Amniotic stem cell (primary cell): ENCODE measurements around the gene FRRS1.
"Not testable (repeated sequence)": the region's sequence is repeated elsewhere in the genome, so short reads cannot be mapped to it uniquely, and the experiment has no call there.

Experiments used
- DNase-seq: peaks from one replicate; lab custom pipeline; 2025; lab: John Stamatoyannopoulos, UW

Gene FRRS1, protein sequence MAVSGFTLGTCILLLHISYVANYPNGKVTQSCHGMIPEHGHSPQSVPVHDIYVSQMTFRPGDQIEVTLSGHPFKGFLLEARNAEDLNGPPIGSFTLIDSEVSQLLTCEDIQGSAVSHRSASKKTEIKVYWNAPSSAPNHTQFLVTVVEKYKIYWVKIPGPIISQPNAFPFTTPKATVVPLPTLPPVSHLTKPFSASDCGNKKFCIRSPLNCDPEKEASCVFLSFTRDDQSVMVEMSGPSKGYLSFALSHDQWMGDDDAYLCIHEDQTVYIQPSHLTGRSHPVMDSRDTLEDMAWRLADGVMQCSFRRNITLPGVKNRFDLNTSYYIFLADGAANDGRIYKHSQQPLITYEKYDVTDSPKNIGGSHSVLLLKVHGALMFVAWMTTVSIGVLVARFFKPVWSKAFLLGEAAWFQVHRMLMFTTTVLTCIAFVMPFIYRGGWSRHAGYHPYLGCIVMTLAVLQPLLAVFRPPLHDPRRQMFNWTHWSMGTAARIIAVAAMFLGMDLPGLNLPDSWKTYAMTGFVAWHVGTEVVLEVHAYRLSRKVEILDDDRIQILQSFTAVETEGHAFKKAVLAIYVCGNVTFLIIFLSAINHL

DNA sequence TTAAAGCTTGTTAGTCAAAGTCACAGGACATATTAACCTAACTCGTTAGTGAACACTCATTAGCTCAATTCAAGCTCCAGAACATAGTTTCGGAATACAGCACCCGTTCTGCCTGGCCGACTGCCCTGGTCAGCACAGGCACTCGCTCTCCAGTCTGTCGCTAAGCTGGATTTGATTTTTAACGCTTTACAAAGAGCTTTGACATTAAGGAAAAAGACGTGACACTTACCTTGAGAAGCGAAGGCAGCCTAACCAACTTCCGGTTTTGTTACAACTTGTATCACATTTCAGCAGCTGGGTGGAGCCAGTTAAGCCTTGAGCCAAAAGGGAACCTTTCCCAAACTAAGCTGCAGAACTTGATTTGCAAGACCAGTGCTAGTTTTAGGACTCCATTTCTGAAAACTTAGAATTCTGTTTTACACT lies at the start of gene FRRS1:
FRRS1 (minus strand) TSS at position 258 of the 423 bp plus-strand sequence. CDS start 17,867 bp downstream, outside the sequence.
- DNase-seq = peak; percentile 56

GRCh38 chr1:99814373-99814900 lies 48.0 kb upstream of the FRRS1 start:
- DNase-seq = no peak

DNA sequence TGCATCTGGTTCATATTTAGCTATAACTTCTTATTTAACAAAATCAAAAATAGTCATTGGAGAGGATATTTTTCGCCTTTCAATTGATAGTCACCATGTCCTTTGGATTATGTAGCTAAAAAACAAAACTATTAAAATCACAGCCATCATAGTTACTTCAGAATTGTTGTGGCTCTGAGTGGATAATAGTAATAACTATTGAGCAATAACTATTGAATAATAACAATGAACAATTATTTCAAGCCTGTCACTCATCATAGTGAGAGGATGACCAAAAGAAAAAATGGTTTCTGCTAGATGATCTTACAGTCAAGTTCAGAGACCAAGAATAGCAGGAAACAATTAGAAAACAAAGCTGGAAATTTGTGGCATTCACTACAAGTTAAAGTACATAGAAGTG lies 45.3 kb upstream of the FRRS1 start:
- DNase-seq = no peak

- DNase-seq = no peak
Observed at GRCh38 chr1:99811075-99811474, 44.6 kb upstream of the FRRS1 start.

- peak; percentile 86 for DNase-seq
Observed at GRCh38 chr1:99808391-99809115, 42.1 kb upstream of the FRRS1 start.

GRCh38 chr1:99806882-99807281 lies 40.4 kb upstream of the FRRS1 start:
- DNase-seq = no peak

- DNase-seq = no peak
Observed at GRCh38 chr1:99801584-99801983, 35.1 kb upstream of the FRRS1 start.

- not testable (repeated sequence) for DNase-seq
Observed at GRCh38 chr1:99793861-99794260, 27.4 kb upstream of the FRRS1 start.

GRCh38 chr1:99789715-99790114 lies 23.3 kb upstream of the FRRS1 start:
- no peak for DNase-seq

DNA sequence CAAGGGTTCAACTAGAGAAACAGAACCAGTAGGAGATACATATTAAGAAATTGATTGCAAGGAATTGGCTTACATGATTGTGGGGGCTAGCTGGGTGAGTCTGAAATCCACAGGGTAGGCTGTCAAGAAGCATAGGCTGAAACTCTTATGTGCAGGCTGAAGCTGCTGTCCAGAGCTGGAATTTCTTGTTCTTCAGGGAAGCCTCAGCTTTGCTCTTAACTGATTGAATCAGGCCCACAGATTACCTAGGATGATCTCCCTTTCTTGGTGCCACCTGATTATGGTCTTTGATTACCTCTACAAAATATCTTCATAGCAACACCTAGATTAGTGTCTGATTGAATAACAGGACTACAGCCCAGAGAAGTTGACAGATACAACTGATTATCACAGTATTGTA lies 22.5 kb upstream of the FRRS1 start:
- DNase-seq = no peak

- no peak for DNase-seq
Observed at GRCh38 chr1:99786751-99787501, 20.5 kb upstream of the FRRS1 start.

DNA sequence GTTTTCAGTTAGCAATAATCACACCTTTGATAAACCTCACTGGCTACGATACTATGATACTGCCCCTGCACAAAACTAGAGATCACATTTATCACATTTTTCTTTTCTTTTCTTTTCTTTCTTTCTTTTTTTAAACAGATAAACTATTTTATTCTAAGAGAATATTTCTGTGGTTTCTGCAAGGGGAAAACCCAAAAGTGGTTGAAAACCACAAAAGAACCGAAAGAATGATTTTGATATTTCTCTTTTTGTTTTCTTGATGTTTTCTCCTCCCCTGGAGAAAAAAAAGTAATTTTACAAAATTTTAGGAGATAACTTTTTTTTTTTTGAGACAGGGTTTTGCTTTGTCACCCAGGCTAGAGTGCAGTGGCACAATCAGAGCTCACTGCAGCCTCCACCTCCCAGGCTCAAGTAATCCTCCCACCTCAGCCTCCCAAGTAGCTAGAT lies 18.4 kb upstream of the FRRS1 start:
- DNase-seq = no peak

- no peak for DNase-seq
Observed at GRCh38 chr1:99784143-99784542, 17.7 kb upstream of the FRRS1 start.

- DNase-seq = no peak
Observed at GRCh38 chr1:99782920-99783319, 16.5 kb upstream of the FRRS1 start.

GRCh38 chr1:99782397-99782796 lies 16.0 kb upstream of the FRRS1 start:
- no peak for DNase-seq

- no peak for DNase-seq
Observed at GRCh38 chr1:99781798-99782197, 15.4 kb upstream of the FRRS1 start.

GRCh38 chr1:99777752-99778151 lies 11.3 kb upstream of the FRRS1 start:
- DNase-seq = no peak

DNA sequence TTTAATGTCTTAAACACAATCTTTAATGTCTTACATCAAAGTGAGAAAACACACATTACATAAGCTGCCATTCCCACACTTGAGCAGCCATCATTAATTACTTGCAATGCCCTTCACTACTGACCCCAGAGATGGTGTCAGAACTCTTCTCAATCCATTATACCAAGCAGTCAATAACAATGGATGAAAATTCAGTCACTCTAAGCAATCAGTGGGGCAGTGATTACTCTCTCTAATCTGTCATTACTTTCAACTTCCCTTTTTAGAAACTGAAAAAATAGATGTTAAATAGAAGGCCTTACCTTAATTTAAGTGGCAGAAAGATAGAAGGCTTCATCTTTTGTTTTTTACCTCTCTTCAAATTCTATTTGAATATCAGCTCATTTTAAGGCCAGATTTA lies 9.7 kb upstream of the FRRS1 start:
- DNase-seq = no peak

GRCh38 chr1:99772809-99773208 lies 6.4 kb upstream of the FRRS1 start:
- no peak for DNase-seq

DNA sequence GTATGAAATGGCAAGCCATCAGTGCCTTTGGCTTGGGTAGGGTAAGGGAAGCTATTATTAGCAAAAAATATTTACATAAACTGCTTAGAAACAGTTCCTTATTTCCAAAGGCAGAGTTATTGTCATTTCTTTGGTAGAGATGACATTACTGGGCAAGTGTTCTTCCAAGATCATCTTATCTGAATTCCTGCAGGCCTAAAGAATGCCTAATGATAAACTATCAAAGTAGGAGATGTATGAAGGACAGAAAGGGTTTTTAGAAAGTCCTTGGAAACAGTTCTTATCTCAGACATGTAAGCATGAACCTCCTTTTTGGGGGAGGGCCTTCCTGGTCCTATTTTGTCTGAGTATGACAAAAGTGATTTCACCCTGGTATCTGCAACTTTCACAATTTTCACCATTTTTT lies 5.1 kb upstream of the FRRS1 start:
- DNase-seq = no peak

DNA sequence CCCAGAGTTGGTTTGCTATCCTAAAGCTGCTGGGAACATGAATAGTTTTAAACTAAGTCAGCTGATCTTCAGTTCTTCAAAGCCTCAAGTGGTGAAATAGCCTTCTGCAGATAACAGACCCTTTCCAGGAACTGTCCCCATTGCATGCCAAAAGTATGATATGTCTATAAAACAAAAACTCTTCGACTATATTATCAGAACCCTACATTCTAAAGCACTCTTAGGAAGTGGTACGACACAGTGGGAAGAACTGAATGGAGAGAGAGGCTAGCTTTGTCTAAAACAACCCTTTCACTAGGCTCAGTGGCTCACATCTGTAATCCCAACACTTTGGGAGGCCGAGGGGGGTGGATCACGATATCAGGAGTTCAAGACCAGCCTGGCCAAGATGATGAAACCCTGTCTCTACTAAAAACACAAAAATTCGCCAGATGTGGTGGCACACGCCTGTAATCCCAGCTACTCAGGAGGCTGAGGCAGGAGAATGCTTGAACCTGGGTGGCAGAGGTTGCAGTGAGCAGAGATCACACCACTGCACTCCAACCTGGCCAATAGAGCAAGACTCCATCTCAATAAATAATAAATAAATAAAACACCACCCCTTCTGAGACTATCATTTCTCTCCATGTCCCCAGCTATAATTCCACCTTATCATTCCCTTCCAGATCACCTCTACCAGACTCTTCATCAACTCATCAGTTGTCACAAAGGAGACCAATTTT lies 2.2 kb upstream of the FRRS1 start:
- DNase-seq = no peak
